Measurements from ENCODE around the gene CTAG1A. TPM values are rescaled to one million over a fixed set of nuclear protein-coding genes. Genes with fewer than 3 reads are reported as not detected.
"Not testable (repeated sequence)": the region's sequence is repeated elsewhere in the genome, so short reads cannot be mapped to it uniquely, and the experiment has no call there.

The CTAG1A gene
- total RNA-seq, 4 donors from 2014 or later: not detected

DNA sequence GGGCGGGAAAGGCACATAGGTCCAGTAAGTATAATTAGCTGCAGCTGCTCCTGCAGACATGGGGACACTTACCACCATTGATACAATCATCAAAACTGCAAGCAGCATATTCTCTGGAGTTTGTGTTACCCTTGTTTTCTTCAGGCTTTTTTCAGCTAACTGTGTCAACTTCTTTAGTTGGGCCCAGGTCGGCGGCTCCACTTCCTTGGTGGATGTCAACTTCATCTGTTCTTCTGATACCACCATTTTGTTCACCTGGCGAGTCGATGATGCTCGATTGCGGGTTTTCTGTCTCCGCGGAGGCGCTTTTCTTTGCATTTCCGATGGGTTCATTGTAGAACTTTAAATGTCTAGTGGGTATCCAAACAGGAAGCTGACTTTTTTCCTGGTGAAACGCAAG, 26.2 kb downstream of the CTAG1A start:
- WGBS, 2 donors (ENCODE audit: low coverage in 1 of 2): 90 to 92% methylated on average over 3 to 12 of the region's 12 CpGs
- in situ Hi-C loops (cut with MboI; ENCODE audit: low pct_ligation_motif_present in 1 of 4, low pct_unique_long_range_greater_than_20kb in 1 of 4, low sequenced_read_pairs in 3 of 4); H3K27ac ChIP-seq; H3K4me3 ChIP-seq; H3K27me3 ChIP-seq; H3K4me1 ChIP-seq; H3K9me3 ChIP-seq; DNase-seq; H3K36me3 ChIP-seq; intact Hi-C loops (cut with DNase I; ENCODE audit: low total_unique reads): not testable (repeated sequence)

DNA sequence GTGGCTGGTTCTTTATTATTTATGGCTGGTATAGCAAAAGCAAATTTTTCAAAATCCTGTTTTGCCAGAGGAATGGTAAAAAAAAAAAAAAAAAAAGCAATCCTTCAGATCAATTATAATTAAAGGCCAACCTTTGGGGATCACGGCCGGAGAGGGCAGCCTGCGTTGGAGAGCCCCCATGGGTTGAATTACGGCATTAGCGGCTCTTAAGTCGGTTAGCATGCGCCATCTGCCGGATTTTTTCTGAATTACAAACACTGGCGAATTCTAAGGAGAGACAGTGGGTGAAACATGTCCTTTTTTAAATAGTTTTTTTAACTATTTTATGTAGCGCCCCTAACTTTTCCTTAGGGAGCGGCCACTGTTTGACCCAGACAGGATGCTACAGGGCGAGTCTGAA, 28.7 kb downstream of the CTAG1A start:
- H3K27me3 ChIP-seq; intact Hi-C loops (cut with DNase I; ENCODE audit: low total_unique reads); in situ Hi-C loops (cut with MboI; ENCODE audit: low pct_ligation_motif_present in 1 of 4, low pct_unique_long_range_greater_than_20kb in 1 of 4, low sequenced_read_pairs in 3 of 4); H3K27ac ChIP-seq; H3K4me3 ChIP-seq; H3K4me1 ChIP-seq; H3K36me3 ChIP-seq; H3K9me3 ChIP-seq; DNase-seq: not testable (repeated sequence)
- WGBS, 2 donors (ENCODE audit: low coverage in 1 of 2): 6 to 18% methylated on average over 6 of the region's 12 CpGs

DNA sequence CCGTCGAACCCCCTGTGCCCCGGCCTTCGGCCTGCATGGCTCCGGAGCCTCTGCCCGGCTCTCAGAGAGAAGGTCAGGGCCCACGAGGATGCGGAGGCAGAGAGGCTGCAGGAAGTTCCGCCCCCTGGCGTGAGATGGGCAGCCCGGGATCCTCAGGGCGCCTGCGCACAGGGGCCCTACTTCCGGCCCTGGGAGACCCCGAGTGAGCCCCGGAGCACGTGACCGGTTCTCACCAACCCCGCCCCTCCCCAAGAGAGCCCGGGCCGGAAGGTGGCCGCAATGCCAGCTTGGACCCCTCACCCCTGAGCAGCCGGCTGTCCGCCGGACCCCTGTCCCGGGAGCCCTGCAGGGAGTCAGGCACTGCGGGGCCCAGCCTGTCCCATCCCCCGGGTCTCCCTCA, 34.2 kb downstream of the CTAG1A start, which contains the start of gene CTAG1B:
CTAG1B (minus strand) TSS at position 101 of the 400 bp plus-strand sequence; CDS start at position 37, 64 bp downstream.
- H3K36me3 ChIP-seq; H3K4me1 ChIP-seq; DNase-seq; H3K27me3 ChIP-seq; in situ Hi-C loops (cut with MboI; ENCODE audit: low pct_ligation_motif_present in 1 of 4, low pct_unique_long_range_greater_than_20kb in 1 of 4, low sequenced_read_pairs in 3 of 4); H3K27ac ChIP-seq; H3K4me3 ChIP-seq; intact Hi-C loops (cut with DNase I; ENCODE audit: low total_unique reads); H3K9me3 ChIP-seq: not testable (repeated sequence)
- WGBS, 2 donors (ENCODE audit: low coverage in 1 of 2): no CpG with 5 or more reads among the region's 28 CpGs

DNA sequence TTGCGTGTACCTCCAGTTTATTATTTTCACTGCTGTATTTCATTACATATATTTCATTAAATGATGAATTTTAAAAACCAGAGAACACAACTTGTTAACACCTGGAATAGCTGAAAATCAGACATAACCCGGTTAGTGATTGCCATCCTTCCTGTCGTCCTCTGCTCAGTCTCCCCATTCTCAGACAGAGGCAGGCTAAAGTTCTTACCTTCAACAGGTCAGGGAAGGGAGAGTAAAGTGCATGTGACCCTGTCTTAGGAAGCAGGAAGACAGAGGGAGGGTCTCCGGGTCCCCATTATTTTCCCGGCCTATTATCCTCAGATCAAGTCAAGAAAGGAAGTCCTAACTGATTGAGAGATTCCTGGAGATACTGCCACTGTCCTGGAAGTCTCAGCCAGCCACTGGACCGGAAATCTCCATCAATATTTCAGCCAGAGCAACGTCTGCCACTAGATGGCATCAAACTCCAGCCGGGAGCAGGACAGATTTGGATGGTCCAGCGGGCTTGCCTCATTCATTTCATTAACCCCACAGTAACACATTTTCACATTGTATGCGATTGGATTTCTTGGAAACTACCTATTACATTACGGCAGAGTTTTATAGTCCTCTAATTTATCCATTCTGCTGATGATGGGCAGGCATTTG, 36.0 kb downstream of the CTAG1A start:
- WGBS, 2 donors (ENCODE audit: low coverage in 1 of 2): no CpG with 5 or more reads among the region's 11 CpGs
- DNase-seq; H3K36me3 ChIP-seq; intact Hi-C loops (cut with DNase I; ENCODE audit: low total_unique reads); H3K9me3 ChIP-seq; H3K27ac ChIP-seq; in situ Hi-C loops (cut with MboI; ENCODE audit: low pct_ligation_motif_present in 1 of 4, low pct_unique_long_range_greater_than_20kb in 1 of 4, low sequenced_read_pairs in 3 of 4); H3K4me1 ChIP-seq; H3K27me3 ChIP-seq; H3K4me3 ChIP-seq: not testable (repeated sequence)

DNA sequence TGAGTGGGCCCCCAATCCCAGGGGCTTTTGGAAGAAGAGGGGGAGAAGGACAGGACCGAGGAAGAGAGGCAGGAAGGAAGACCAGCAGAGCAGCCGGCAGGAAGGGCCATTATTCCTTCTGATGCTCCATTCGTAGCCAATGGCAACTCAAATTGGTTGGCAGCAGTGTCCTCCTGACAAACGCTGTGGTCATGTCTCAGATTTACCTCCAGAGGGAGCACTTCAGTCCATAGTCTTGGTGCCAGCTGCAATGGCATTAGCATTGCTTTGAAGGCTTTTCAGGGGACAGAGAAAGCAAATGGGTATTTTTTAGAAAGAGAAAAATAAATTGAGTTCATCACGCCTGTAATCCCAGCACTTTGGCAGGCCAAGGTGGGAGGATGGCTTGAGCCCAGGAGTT, 44.0 kb downstream of the CTAG1A start:
- H3K27me3 ChIP-seq; in situ Hi-C loops (cut with MboI; ENCODE audit: low pct_ligation_motif_present in 1 of 4, low pct_unique_long_range_greater_than_20kb in 1 of 4, low sequenced_read_pairs in 3 of 4); H3K27ac ChIP-seq; H3K36me3 ChIP-seq; intact Hi-C loops (cut with DNase I; ENCODE audit: low total_unique reads); H3K4me1 ChIP-seq; H3K4me3 ChIP-seq; H3K9me3 ChIP-seq; DNase-seq: not testable (repeated sequence)
- no CpG with 5 or more reads among the region's 5 CpGs for WGBS, 2 donors (ENCODE audit: low coverage in 1 of 2)

DNA sequence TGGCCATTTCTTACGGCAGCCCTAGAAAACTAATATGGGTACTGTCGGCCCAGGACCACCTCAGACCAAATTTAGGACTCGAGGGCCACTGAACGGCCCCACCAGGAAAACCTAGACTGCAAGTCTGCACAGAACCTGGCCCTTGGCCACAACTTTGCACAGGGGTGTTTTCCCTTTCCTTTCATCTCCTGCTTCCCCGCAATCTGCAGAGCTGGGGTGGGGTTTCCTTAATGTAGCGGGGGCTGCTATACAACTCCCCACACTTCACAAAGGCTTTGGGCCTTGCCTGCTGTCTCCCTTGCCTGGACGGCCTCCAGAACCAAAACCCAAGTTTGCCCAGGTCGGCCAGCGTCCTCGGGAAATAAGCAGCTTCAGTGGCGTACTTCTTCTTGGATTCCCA, 46.0 kb downstream of the CTAG1A start:
- H3K27ac ChIP-seq; intact Hi-C loops (cut with DNase I; ENCODE audit: low total_unique reads); H3K4me3 ChIP-seq; DNase-seq; H3K27me3 ChIP-seq; H3K4me1 ChIP-seq; in situ Hi-C loops (cut with MboI; ENCODE audit: low pct_ligation_motif_present in 1 of 4, low pct_unique_long_range_greater_than_20kb in 1 of 4, low sequenced_read_pairs in 3 of 4); H3K9me3 ChIP-seq; H3K36me3 ChIP-seq: not testable (repeated sequence)
- WGBS, 2 donors (ENCODE audit: low coverage in 1 of 2): no CpG with 5 or more reads among the region's 11 CpGs

DNA sequence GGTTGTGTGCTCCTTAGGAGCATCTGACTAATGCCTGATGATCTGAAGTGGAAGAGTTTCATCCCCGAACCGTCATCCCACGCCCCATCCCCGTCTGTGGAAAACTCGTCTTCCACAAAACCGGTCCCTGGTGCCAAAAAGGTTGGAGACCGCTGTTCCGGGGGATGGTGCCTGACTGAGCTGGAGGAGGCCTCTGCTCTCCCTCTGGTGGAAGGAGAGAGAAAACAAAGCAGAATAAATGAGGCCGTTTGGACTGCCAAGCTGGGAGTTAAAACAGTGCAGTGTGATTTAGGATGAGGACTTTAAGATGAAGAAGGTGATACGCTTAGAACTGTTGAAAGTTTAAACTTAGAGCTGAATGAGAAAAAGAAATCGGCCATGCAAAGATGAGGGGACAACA, 48.7 kb downstream of the CTAG1A start:
- H3K36me3 ChIP-seq; H3K27me3 ChIP-seq; H3K4me3 ChIP-seq; in situ Hi-C loops (cut with MboI; ENCODE audit: low pct_ligation_motif_present in 1 of 4, low pct_unique_long_range_greater_than_20kb in 1 of 4, low sequenced_read_pairs in 3 of 4); H3K27ac ChIP-seq; H3K9me3 ChIP-seq; H3K4me1 ChIP-seq; DNase-seq; intact Hi-C loops (cut with DNase I; ENCODE audit: low total_unique reads): not testable (repeated sequence)
- no CpG with 5 or more reads among the region's 11 CpGs for WGBS, 2 donors (ENCODE audit: low coverage in 1 of 2)

Small RNAs within 50 kb of the gene (small RNA-seq; reads per million reads assigned to genes)
- gene AC244090.1 (0 reads per million in 4 donors), gene AC244107.2 (0 reads per million in 4 donors)

Other genes with a start within 250 kb of the CTAG1A start
- gene FLNA, start 210.5 kb upstream of the CTAG1A start, total RNA-seq: 1,000 to 10,000 TPM in 2 of 4 donors, 100 to 1,000 TPM in 2; 632 to 3,163 (median 1,262) TPM
- 10 to 100 TPM; 27.3 to 89.8 (median 55.5) TPM for gene EMD, start 205.8 kb upstream of the CTAG1A start, total RNA-seq
- 1,000 to 10,000 TPM; 1,352 to 4,861 (median 3,415) TPM for gene RPL10, start 186.8 kb upstream of the CTAG1A start, total RNA-seq
- 100 to 1,000 TPM in 1 of 4 donors, 10 to 100 TPM in 3; 15.9 to 156 (median 36.9) TPM for gene DNASE1L1, start 175.9 kb upstream of the CTAG1A start, total RNA-seq
- gene TAFAZZIN, start 173.6 kb upstream of the CTAG1A start, total RNA-seq: 100 to 1,000 TPM in 2 of 4 donors, 10 to 100 TPM in 2; 46.7 to 495 (median 101) TPM
- 100 to 1,000 TPM in 1 of 4 donors, 10 to 100 TPM in 3; 26.5 to 118 (median 61.7) TPM for gene ATP6AP1, start 156.5 kb upstream of the CTAG1A start, total RNA-seq
- 100 to 1,000 TPM in 3 of 4 donors, 10 to 100 TPM in 1; 86.6 to 173 (median 119) TPM for gene GDI1, start 148.0 kb upstream of the CTAG1A start, total RNA-seq
- gene FAM50A, start 141.0 kb upstream of the CTAG1A start, total RNA-seq: 100 to 1,000 TPM in 1 of 4 donors, 10 to 100 TPM in 3; 39.9 to 130 (median 52.0) TPM
- 100 to 1,000 TPM in 1 of 4 donors, 10 to 100 TPM in 3; 17.3 to 128 (median 52.8) TPM for gene PLXNA3, start 126.9 kb upstream of the CTAG1A start, total RNA-seq
- 10 to 100 TPM in 2 of 4 donors, 1 to 10 TPM in 1, not detected in 1; 3.0 to 28.4 (median 23.3) TPM for gene LAGE3, start 105.9 kb upstream of the CTAG1A start, total RNA-seq
- gene UBL4A, start 98.5 kb upstream of the CTAG1A start, total RNA-seq: 10 to 100 TPM; 19.9 to 50.7 (median 42.7) TPM
- gene SLC10A3, start 94.5 kb upstream of the CTAG1A start, total RNA-seq: 100 to 1,000 TPM in 1 of 4 donors, 10 to 100 TPM in 3; 26.7 to 117 (median 34.4) TPM
- gene FAM3A, start 68.9 kb upstream of the CTAG1A start, total RNA-seq: 100 to 1,000 TPM in 1 of 4 donors, 10 to 100 TPM in 3; 62.7 to 112 (median 72.5) TPM
- 10 to 100 TPM in 3 of 4 donors, 1 to 10 TPM in 1; 7.4 to 24.4 (median 19.3) TPM for gene G6PD, start 38.3 kb upstream of the CTAG1A start, total RNA-seq
- gene IKBKG, start 37.5 kb upstream of the CTAG1A start, total RNA-seq: 10 to 100 TPM; 12.2 to 61.1 (median 25.1) TPM
- not detected for gene CTAG1B, start 34.1 kb downstream of the CTAG1A start, total RNA-seq
- not detected for gene CTAG2, start 68.4 kb downstream of the CTAG1A start, total RNA-seq
- 1 to 10 TPM in 3 of 4 donors, under 1 TPM in 1; 0.37 to 4.4 (median 3.0) TPM for gene GAB3, start 165.9 kb downstream of the CTAG1A start, total RNA-seq
- gene DKC1, start 177.7 kb downstream of the CTAG1A start, total RNA-seq: 100 to 1,000 TPM in 1 of 4 donors, 10 to 100 TPM in 3; 12.7 to 134 (median 24.9) TPM
- gene MPP1, start 220.4 kb downstream of the CTAG1A start, total RNA-seq: 10 to 100 TPM; 28.7 to 44.1 (median 32.8) TPM
- not detected for gene SMIM9, start 249.5 kb downstream of the CTAG1A start, total RNA-seq

All from transverse colon (tissue), 4 donors.